LNCaP clone FGC (cell line): ENCODE data around the gene MEIS1.
"Not testable (repeated sequence)": the region's sequence is repeated elsewhere in the genome, so short reads cannot be mapped to it uniquely, and the experiment has no call there.

Experiments used
- DNase-seq: peaks from one replicate; pipeline ENCODE4 v3.0.0-alpha.2; 2011; ENCODE audit warnings: low read depth
- H3K4me3 ChIP-seq: 2 replicates; pipeline ENCODE4 v1.5.1; 2011; ENCODE audit warnings: mild to moderate bottlenecking, low read depth, low read length, control low read depth
- TF ChIP-seq, protein P1 (sequence below): IDR thresholded peaks from 2 replicates; pipeline ENCODE4 v1.5.1; 2012; ENCODE audit warnings: mild to moderate bottlenecking; ENCODE audit not compliant: control insufficient read depth, insufficient read depth; ENCODE audit errors: extremely low read depth

The MEIS1 gene

DNA sequence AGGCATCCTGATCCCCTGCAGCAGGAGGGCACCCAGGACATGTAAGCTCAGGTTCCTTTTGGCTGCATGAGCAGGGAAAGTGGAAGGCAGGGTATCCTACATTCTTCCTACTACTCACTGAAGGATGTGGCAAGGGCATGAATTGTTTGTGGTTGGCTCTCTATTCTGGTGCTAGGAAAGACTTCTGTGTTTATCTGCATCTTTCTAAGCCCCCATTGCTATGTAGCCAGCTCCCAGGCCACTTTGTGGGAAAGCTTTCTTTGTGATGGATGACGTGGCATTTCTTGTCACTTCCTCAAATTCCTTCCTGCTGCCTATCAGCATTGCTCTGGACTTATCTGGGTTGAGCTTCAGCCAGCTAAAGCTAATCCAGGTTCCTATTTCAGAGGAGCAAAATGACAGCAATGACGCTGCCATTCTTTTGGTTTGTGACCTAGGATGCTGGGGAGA is 46.2 kb downstream of the MEIS1 start:
- TF ChIP-seq, protein P1, sequence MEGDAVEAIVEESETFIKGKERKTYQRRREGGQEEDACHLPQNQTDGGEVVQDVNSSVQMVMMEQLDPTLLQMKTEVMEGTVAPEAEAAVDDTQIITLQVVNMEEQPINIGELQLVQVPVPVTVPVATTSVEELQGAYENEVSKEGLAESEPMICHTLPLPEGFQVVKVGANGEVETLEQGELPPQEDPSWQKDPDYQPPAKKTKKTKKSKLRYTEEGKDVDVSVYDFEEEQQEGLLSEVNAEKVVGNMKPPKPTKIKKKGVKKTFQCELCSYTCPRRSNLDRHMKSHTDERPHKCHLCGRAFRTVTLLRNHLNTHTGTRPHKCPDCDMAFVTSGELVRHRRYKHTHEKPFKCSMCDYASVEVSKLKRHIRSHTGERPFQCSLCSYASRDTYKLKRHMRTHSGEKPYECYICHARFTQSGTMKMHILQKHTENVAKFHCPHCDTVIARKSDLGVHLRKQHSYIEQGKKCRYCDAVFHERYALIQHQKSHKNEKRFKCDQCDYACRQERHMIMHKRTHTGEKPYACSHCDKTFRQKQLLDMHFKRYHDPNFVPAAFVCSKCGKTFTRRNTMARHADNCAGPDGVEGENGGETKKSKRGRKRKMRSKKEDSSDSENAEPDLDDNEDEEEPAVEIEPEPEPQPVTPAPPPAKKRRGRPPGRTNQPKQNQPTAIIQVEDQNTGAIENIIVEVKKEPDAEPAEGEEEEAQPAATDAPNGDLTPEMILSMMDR, result no peak
- no peak overlapping the region for H3K4me3 ChIP-seq
- no peak for DNase-seq

DNA sequence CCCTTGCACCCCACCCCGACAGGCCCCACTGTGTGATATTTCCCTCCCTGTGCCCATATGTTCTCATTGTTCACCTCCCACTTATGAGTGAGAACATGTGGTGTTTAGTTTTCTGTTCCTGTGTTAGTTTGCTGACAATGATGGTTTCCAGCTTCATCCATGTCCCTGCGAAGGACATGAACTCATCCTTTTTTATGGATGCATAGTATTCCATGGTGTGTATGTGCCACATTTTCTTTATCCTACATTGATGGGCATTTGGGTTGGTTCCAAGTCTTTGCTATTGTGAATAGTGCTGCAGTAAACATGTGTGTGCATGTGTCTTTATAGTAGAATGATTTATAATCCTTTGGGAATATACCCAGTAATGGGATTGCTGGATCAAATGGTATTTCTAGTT is 50.3 kb downstream of the MEIS1 start:
- not testable (repeated sequence) for H3K4me3 ChIP-seq, DNase-seq

DNA sequence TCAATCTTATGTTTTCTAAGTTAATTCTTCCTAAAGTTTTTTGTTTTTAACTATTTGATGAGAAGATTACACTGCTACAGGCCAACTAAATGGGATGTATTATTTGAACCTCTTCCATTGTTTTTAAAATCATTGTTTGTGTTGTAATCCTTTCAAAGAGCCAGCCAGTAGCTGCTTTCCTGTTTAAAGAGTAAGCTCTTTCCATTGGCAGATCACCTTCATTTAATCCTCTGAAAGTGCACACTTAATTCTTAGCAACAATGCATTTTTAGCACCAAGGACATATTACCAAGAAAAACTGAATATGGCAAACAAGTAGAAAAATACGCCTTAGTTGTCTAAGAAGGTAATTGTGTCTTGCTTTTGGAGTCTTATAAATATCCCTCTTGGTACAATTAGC is 54.0 kb downstream of the MEIS1 start:
- TF ChIP-seq, protein P1, result no peak
- no peak for DNase-seq

DNA sequence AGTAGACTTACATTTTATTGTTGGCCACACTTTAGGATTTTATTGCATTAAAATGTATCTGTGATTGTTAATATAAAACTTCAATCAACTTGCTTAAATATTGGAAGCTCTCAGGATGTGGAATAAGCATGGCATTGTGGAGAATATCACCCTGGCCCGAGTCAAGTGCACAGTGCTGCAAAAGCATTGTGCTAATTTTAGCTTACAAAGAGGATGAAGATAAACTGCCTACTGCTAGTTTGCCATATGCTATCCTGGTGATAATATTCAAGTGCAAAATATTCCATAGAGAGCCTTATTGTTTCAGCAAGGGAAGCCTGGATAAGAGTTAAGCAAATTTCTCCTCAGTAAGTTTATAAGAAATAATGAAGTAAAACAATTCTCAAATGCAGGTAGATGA is 54.5 kb downstream of the MEIS1 start:
- DNase-seq, result no peak
- H3K4me3 ChIP-seq, result no peak overlapping the region

More for the DNA sequence above, 54.0 kb downstream of the MEIS1 start:
- no peak overlapping the region for H3K4me3 ChIP-seq

DNA sequence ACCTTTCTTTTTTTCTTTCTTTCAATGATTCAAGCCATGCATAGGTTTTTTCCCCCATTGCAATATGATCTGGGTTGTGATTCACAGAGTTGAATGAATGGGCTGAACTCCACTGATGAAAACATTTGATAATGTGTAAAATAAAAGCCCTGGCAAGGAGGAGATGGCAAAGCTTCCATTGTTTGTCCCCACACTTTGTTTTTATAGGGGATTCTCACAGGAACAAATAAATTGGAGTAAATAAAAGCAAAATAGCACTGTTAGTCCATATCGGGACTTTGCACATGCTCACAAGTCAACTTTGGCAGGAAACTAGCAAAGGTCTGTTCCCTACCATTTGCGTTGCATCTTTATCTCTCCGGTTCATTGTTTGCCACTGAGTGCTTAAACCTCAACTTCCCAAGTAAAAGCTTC is 55.7 kb downstream of the MEIS1 start:
- TF ChIP-seq, protein P1, result no peak
- DNase-seq, result peak; percentile 95
- H3K4me3 ChIP-seq, result no peak overlapping the region

More for the DNA sequence above, 54.5 kb downstream of the MEIS1 start:
- TF ChIP-seq, protein P1, result no peak

DNA sequence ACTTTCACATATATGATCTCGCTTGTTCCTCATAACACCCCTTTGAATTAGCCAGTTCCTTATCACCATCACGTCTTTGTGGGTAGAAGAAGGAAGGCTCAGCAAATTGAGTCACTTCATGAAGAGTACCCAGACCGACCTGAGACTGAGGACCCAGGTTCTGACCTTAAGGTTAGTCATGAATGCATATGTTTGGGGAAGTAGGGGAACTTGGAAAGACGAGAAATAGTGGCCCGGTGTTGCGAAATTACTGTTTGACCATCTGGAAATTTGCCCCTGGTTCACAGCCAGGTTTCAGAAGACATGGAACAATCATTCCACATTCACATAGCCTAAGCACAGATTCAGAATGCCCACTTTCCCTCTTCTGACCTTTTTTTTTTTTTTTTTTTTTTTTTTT is 59.8 kb downstream of the MEIS1 start:
- no peak overlapping the region for H3K4me3 ChIP-seq
- DNase-seq, result peak; percentile 40
- TF ChIP-seq, protein P1, result no peak

DNA sequence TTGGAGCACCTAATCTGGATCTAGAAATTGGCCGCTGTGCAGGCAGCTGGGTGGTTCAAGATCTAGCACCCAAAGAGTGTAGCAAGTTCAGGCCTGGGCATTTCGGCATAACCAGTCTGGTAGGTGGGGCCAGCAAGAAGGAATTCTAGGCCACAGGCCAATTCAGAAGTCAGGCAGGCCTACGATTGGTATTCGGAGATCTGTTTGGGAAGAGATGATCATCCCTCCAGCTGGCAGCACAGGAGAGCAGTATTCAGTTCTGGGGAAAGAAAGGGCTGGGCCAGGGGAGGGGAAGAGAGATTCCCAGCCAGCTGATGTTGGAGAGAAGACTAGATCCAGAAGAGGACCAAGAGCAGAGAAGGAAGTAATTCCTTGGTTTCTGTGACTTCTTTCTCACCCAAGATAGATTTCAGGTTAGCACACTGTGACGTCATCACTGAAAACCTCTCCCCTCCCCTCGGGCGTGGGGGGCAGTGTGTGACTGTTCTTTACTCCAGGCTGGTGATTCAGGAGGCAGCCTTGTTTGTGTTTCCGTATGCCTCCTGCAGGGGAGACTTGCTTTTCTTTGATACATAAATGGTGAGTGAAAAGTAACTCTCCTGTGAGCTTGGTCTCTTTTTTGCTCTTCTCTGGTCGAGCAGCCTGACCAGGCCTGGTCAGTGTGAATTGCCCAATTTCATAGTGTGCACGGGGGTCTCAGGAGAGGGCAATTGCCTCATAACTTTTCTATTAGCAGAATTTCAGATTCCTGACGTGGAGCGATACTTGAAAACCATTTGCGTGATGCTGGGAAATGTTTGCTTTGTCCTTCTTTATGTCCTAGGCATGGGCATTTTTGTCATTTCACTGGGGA is 61.1 kb downstream of the MEIS1 start:
- DNase-seq, result peak; percentile 56
- TF ChIP-seq, protein P1, result no peak
- peak overlapping the region; percentile 5; the same call in 1 of the 2 replicates for H3K4me3 ChIP-seq
